ENCODE results near the gene NT5C3A. TPM values are rescaled to one million over a fixed set of nuclear protein-coding genes. Genes with fewer than 3 reads are reported as not detected.

NT5C3A gene
- total RNA-seq, 1 donor from 2014 or later, result 31.9 TPM

GRCh38 chr7:33050535-33051318 lies 11.8 kb downstream of the NT5C3A start:
- Mint-ChIP-seq H3K4me1 (ENCODE audit: unreplicated experiment) (peaks cover 7% of the 10 kb centered on the region), H3K27ac (ENCODE audit: unreplicated experiment) (peak overlapping the region; percentile 17), H3K27me3 (ENCODE audit: unreplicated experiment) (no peaks in the 10 kb centered on the region)

GRCh38 chr7:33048704-33049103 lies 13.9 kb downstream of the NT5C3A start:
- no peak for TF ChIP-seq CTCF (IDR thresholded peaks at IDR 0.05; ENCODE audit: unreplicated experiment)
- Mint-ChIP-seq H3K9me3 (ENCODE audit: unreplicated experiment) (no peaks in the 10 kb centered on the region), H3K27ac (ENCODE audit: unreplicated experiment) (no peak overlapping the region), H3K4me3 (ENCODE audit: unreplicated experiment) (no peak overlapping the region), H3K27me3 (ENCODE audit: unreplicated experiment) (no peaks in the 10 kb centered on the region), H3K4me1 (ENCODE audit: unreplicated experiment) (peaks cover 14% of the 10 kb centered on the region), H3K36me3 (ENCODE audit: low read depth, unreplicated experiment) (no peaks in the 10 kb centered on the region)
- no peak for DNase-seq (ENCODE audit: low spot score)

More at GRCh38 chr7:33050535-33051318, 11.8 kb downstream of the NT5C3A start:
- peak; percentile 32 for DNase-seq (ENCODE audit: low spot score)
- Mint-ChIP-seq H3K4me3 (ENCODE audit: unreplicated experiment) (no peak overlapping the region), H3K9me3 (ENCODE audit: unreplicated experiment) (no peaks in the 10 kb centered on the region), H3K36me3 (ENCODE audit: low read depth, unreplicated experiment) (no peaks in the 10 kb centered on the region)
- TF ChIP-seq CTCF (IDR thresholded peaks at IDR 0.05; ENCODE audit: unreplicated experiment), result peak; percentile 73

GRCh38 chr7:33048257-33048656 lies 14.3 kb downstream of the NT5C3A start:
- Mint-ChIP-seq H3K36me3 (ENCODE audit: low read depth, unreplicated experiment) (no peaks in the 10 kb centered on the region), H3K4me1 (ENCODE audit: unreplicated experiment) (peaks cover 18% of the 10 kb centered on the region), H3K9me3 (ENCODE audit: unreplicated experiment) (no peaks in the 10 kb centered on the region), H3K27ac (ENCODE audit: unreplicated experiment) (no peak overlapping the region), H3K4me3 (ENCODE audit: unreplicated experiment) (no peak overlapping the region), H3K27me3 (ENCODE audit: unreplicated experiment) (no peaks in the 10 kb centered on the region)
- no peak for TF ChIP-seq CTCF (IDR thresholded peaks at IDR 0.05; ENCODE audit: unreplicated experiment)
- DNase-seq (ENCODE audit: low spot score), result no peak

GRCh38 chr7:33044986-33045385 lies 17.6 kb downstream of the NT5C3A start:
- H3K4me3 Mint-ChIP-seq (ENCODE audit: unreplicated experiment), result no peak overlapping the region
- no peak for DNase-seq (ENCODE audit: low spot score)
- peaks cover 11% of the 10 kb centered on the region for H3K4me1 Mint-ChIP-seq (ENCODE audit: unreplicated experiment)
- TF ChIP-seq CTCF (IDR thresholded peaks at IDR 0.05; ENCODE audit: unreplicated experiment), result no peak
- no peak overlapping the region for H3K27ac Mint-ChIP-seq (ENCODE audit: unreplicated experiment)
- no peaks in the 10 kb centered on the region for H3K9me3 Mint-ChIP-seq (ENCODE audit: unreplicated experiment)
- no peaks in the 10 kb centered on the region for H3K36me3 Mint-ChIP-seq (ENCODE audit: low read depth, unreplicated experiment)
- H3K27me3 Mint-ChIP-seq (ENCODE audit: unreplicated experiment), result no peaks in the 10 kb centered on the region

- TF ChIP-seq CTCF (IDR thresholded peaks at IDR 0.05; ENCODE audit: unreplicated experiment), result no peak
- no peaks in the 10 kb centered on the region for H3K36me3 Mint-ChIP-seq (ENCODE audit: low read depth, unreplicated experiment)
- H3K4me1 Mint-ChIP-seq (ENCODE audit: unreplicated experiment), result peaks cover 17% of the 10 kb centered on the region
- H3K27me3 Mint-ChIP-seq (ENCODE audit: unreplicated experiment), result no peaks in the 10 kb centered on the region
- DNase-seq (ENCODE audit: low spot score), result no peak
- no peak overlapping the region for H3K27ac Mint-ChIP-seq (ENCODE audit: unreplicated experiment)
- no peaks in the 10 kb centered on the region for H3K9me3 Mint-ChIP-seq (ENCODE audit: unreplicated experiment)
- H3K4me3 Mint-ChIP-seq (ENCODE audit: unreplicated experiment), result no peak overlapping the region
These were observed 18.2 kb downstream of the NT5C3A start for GRCh38 chr7:33044401-33044718.

Data from endothelial cell (in vitro differentiated cells).